ENCODE measurements around the gene ARHGAP11A. TPM values are rescaled to one million over a fixed set of nuclear protein-coding genes. Genes with fewer than 3 reads are reported as not detected.
"Not testable (repeated sequence)": the region's sequence is repeated elsewhere in the genome, so short reads cannot be mapped to it uniquely, and the experiment has no call there.

Gene ARHGAP11A
- total and polyA plus RNA-seq, 9 of the 15 experiments (the other 6 are each of a cell fraction or from before 2014, with no cell fraction given): 17.5 to 92.5 (median 61.1) TPM

GRCh38 chr15:32568988-32569387 lies 46.3 kb upstream of the ARHGAP11A start:
- intact Hi-C loops (cut with micrococcal nuclease): not testable (repeated sequence)

GRCh38 chr15:32578482-32578881 lies 36.8 kb upstream of the ARHGAP11A start:
- H3K9me1 ChIP-seq (ENCODE audit: control insufficient read depth, insufficient read depth, low read length); CTCF ChIA-PET (ENCODE audit: low intra/inter-chr PET ratio); BruUV-seq (replicated peaks); H3K36me3 ChIP-seq (ENCODE audit: control insufficient read depth, insufficient read depth, low read length); H3K27me3 ChIP-seq (ENCODE audit: control insufficient read depth in 2 of 2, insufficient read depth in 2 of 2, low read length in 2 of 2); ATAC-seq; intact Hi-C loops (cut with micrococcal nuclease); H2AFZ ChIP-seq (ENCODE audit: low read depth, low read length); H4K20me1 ChIP-seq (replicated peaks; ENCODE audit: control insufficient read depth, insufficient read depth, low read length); H3K79me2 ChIP-seq (ENCODE audit: control insufficient read depth, insufficient read depth, low read length); H3K9ac ChIP-seq (ENCODE audit: insufficient read depth in 1 of 2, low read depth in 2 of 2, low read length in 2 of 2); H3K27ac ChIP-seq (ENCODE audit: extremely low read depth, low read depth, low read length); H3K4me3 ChIP-seq; H3K4me2 ChIP-seq (ENCODE audit: insufficient read depth, low read length); DNase-seq (ENCODE audit: extremely low read depth in 1 of 4, low spot score in 3 of 4); POLR2A ChIA-PET; H3K4me1 ChIP-seq (replicated peaks in 1 of 2; ENCODE audit: control insufficient read depth in 2 of 2, insufficient read depth in 2 of 2, low read length in 2 of 2); FAIRE-seq; H3K9me3 ChIP-seq (replicated peaks; ENCODE audit: control insufficient read depth, insufficient read depth, low read depth, low read length); in situ Hi-C loops (cut with MboI): not testable (repeated sequence)
- 7% methylated on average over 1 of the region's 4 CpGs for WGBS (ENCODE audit: insufficient coverage, low coverage, missing lambda C conversion rate)

More at GRCh38 chr15:32568988-32569387, 46.3 kb upstream of the ARHGAP11A start:
- H3K27ac ChIP-seq (ENCODE audit: extremely low read depth, low read depth, low read length); FAIRE-seq; H3K9me3 ChIP-seq (replicated peaks; ENCODE audit: control insufficient read depth, insufficient read depth, low read depth, low read length); H2AFZ ChIP-seq (ENCODE audit: low read depth, low read length); CTCF ChIA-PET (ENCODE audit: low intra/inter-chr PET ratio); H3K79me2 ChIP-seq (ENCODE audit: control insufficient read depth, insufficient read depth, low read length); H3K4me1 ChIP-seq (replicated peaks in 1 of 2; ENCODE audit: control insufficient read depth in 2 of 2, insufficient read depth in 2 of 2, low read length in 2 of 2); DNase-seq (ENCODE audit: extremely low read depth in 1 of 4, low spot score in 3 of 4); H3K9ac ChIP-seq (ENCODE audit: insufficient read depth in 1 of 2, low read depth in 2 of 2, low read length in 2 of 2); in situ Hi-C loops (cut with MboI); ATAC-seq; H4K20me1 ChIP-seq (replicated peaks; ENCODE audit: control insufficient read depth, insufficient read depth, low read length); H3K4me2 ChIP-seq (ENCODE audit: insufficient read depth, low read length); H3K4me3 ChIP-seq; H3K36me3 ChIP-seq (ENCODE audit: control insufficient read depth, insufficient read depth, low read length); H3K27me3 ChIP-seq (ENCODE audit: control insufficient read depth in 2 of 2, insufficient read depth in 2 of 2, low read length in 2 of 2); POLR2A ChIA-PET; BruUV-seq (replicated peaks); H3K9me1 ChIP-seq (ENCODE audit: control insufficient read depth, insufficient read depth, low read length): not testable (repeated sequence)
- 0% methylated on average over 1 of the region's 3 CpGs for WGBS (ENCODE audit: insufficient coverage, low coverage, missing lambda C conversion rate)

- FAIRE-seq; CTCF ChIA-PET (ENCODE audit: low intra/inter-chr PET ratio); H3K79me2 ChIP-seq (ENCODE audit: control insufficient read depth, insufficient read depth, low read length); H2AFZ ChIP-seq (ENCODE audit: low read depth, low read length); H3K4me1 ChIP-seq (replicated peaks in 1 of 2; ENCODE audit: control insufficient read depth in 2 of 2, insufficient read depth in 2 of 2, low read length in 2 of 2); H3K4me3 ChIP-seq; H3K9me3 ChIP-seq (replicated peaks; ENCODE audit: control insufficient read depth, insufficient read depth, low read depth, low read length); intact Hi-C loops (cut with micrococcal nuclease); H3K27me3 ChIP-seq (ENCODE audit: control insufficient read depth in 2 of 2, insufficient read depth in 2 of 2, low read length in 2 of 2); DNase-seq (ENCODE audit: extremely low read depth in 1 of 4, low spot score in 3 of 4); ATAC-seq; in situ Hi-C loops (cut with MboI); POLR2A ChIA-PET; H3K4me2 ChIP-seq (ENCODE audit: insufficient read depth, low read length); H3K9ac ChIP-seq (ENCODE audit: insufficient read depth in 1 of 2, low read depth in 2 of 2, low read length in 2 of 2); BruUV-seq (replicated peaks); H4K20me1 ChIP-seq (replicated peaks; ENCODE audit: control insufficient read depth, insufficient read depth, low read length); H3K9me1 ChIP-seq (ENCODE audit: control insufficient read depth, insufficient read depth, low read length); H3K36me3 ChIP-seq (ENCODE audit: control insufficient read depth, insufficient read depth, low read length); H3K27ac ChIP-seq (ENCODE audit: extremely low read depth, low read depth, low read length): not testable (repeated sequence)
- 9% methylated on average over 2 of the region's 4 CpGs for WGBS (ENCODE audit: insufficient coverage, low coverage, missing lambda C conversion rate)
Measured at GRCh38 chr15:32585844-32586243, 29.5 kb upstream of the ARHGAP11A start.

GRCh38 chr15:32593151-32593550 lies 22.2 kb upstream of the ARHGAP11A start, which contains the start of gene GOLGA8N:
Gene GOLGA8N, plus strand, starts transcription at chr15:32593456.
- CTCF ChIA-PET (ENCODE audit: low intra/inter-chr PET ratio); H3K79me2 ChIP-seq (ENCODE audit: control insufficient read depth, insufficient read depth, low read length); H3K27ac ChIP-seq (ENCODE audit: extremely low read depth, low read depth, low read length); H3K9ac ChIP-seq (ENCODE audit: insufficient read depth in 1 of 2, low read depth in 2 of 2, low read length in 2 of 2); H3K9me1 ChIP-seq (ENCODE audit: control insufficient read depth, insufficient read depth, low read length); H3K36me3 ChIP-seq (ENCODE audit: control insufficient read depth, insufficient read depth, low read length); POLR2A ChIA-PET; FAIRE-seq; H3K4me3 ChIP-seq; in situ Hi-C loops (cut with MboI); H2AFZ ChIP-seq (ENCODE audit: low read depth, low read length); H3K27me3 ChIP-seq (ENCODE audit: control insufficient read depth in 2 of 2, insufficient read depth in 2 of 2, low read length in 2 of 2); DNase-seq (ENCODE audit: extremely low read depth in 1 of 4, low spot score in 3 of 4); H3K4me2 ChIP-seq (ENCODE audit: insufficient read depth, low read length); H3K4me1 ChIP-seq (replicated peaks in 1 of 2; ENCODE audit: control insufficient read depth in 2 of 2, insufficient read depth in 2 of 2, low read length in 2 of 2); H3K9me3 ChIP-seq (replicated peaks; ENCODE audit: control insufficient read depth, insufficient read depth, low read depth, low read length); ATAC-seq; intact Hi-C loops (cut with micrococcal nuclease); H4K20me1 ChIP-seq (replicated peaks; ENCODE audit: control insufficient read depth, insufficient read depth, low read length); BruUV-seq (replicated peaks): not testable (repeated sequence)
- 6% methylated on average over 3 of the region's 8 CpGs for WGBS (ENCODE audit: insufficient coverage, low coverage, missing lambda C conversion rate)
